ENCODE data around the gene FKRP. TPM values are rescaled to one million over a fixed set of nuclear protein-coding genes. Genes with fewer than 3 reads are reported as not detected.
A peak's percentile ranks its signal among the peaks of the same experiment; 100 is the strongest.

Gene FKRP
- total and polyA plus RNA-seq, 2 donors from 2014 or later, result 11.8 to 20.5 TPM

GRCh38 chr19:46720503-46721239, 25.2 kb upstream of the FKRP start:
- Histone ChIP-seq H3K27me3 (ENCODE audit: control insufficient read depth, insufficient read depth, low read length) (no peaks in the 10 kb centered on the region), H3K9ac (ENCODE audit: low read length in 3 of 3) (no peak overlapping the region), H3K27ac (ENCODE audit: low read depth in 2 of 2, low read length in 2 of 2) (no peak overlapping the region), H3K36me3 (ENCODE audit: control insufficient read depth in 2 of 3, insufficient read depth in 3 of 3, low read length in 3 of 3) (peaks cover 0 to 31% (median 14%) of the 10 kb centered on the region in 3 donors), H3K4me3 (ENCODE audit: low read length in 3 of 3) (no peak overlapping the region), H3K9me3 (ENCODE audit: control insufficient read depth in 2 of 3, insufficient read depth in 1 of 3, low read length in 3 of 3) (no peaks in the 10 kb centered on the region), H3K4me1 (ENCODE audit: control insufficient read depth in 2 of 3, insufficient read depth in 2 of 3, low read depth in 1 of 3, low read length in 3 of 3) (peaks cover 0 to 10% (median under 1%) of the 10 kb centered on the region in 3 donors)
- FAIRE-seq, result no peak
- intact Hi-C loops (cut with DNase I), result no loop called here
- no peak for TF ChIP-seq CTCF (IDR thresholded peaks at IDR 0.05; ENCODE audit: borderline replicate concordance, extremely low read depth, insufficient read depth)
- DNase-seq, result no peak

- FAIRE-seq (no peak), DNase-seq (peak in 2 of 5 donors; percentile 37 to 56)
- Histone ChIP-seq H3K9ac (ENCODE audit: low read length in 3 of 3) (no peak overlapping the region), H3K27ac (ENCODE audit: low read depth in 2 of 2, low read length in 2 of 2) (no peak overlapping the region), H3K9me3 (ENCODE audit: control insufficient read depth in 2 of 3, insufficient read depth in 1 of 3, low read length in 3 of 3) (no peaks in the 10 kb centered on the region), H3K4me1 (ENCODE audit: control insufficient read depth in 2 of 3, insufficient read depth in 2 of 3, low read depth in 1 of 3, low read length in 3 of 3) (peaks cover 0 to 9% (median 0%) of the 10 kb centered on the region in 3 donors), H3K36me3 (ENCODE audit: control insufficient read depth in 2 of 3, insufficient read depth in 3 of 3, low read length in 3 of 3) (peaks cover 0 to 34% (median 18%) of the 10 kb centered on the region in 3 donors), H3K27me3 (ENCODE audit: control insufficient read depth, insufficient read depth, low read length) (no peaks in the 10 kb centered on the region), H3K4me3 (ENCODE audit: low read length in 3 of 3) (no peak overlapping the region)
- intact Hi-C loops (cut with DNase I), result no loop called here
- no peak for TF ChIP-seq CTCF (IDR thresholded peaks at IDR 0.05; ENCODE audit: borderline replicate concordance, extremely low read depth, insufficient read depth)
Observed at GRCh38 chr19:46721269-46722003, 24.4 kb upstream of the FKRP start.

GRCh38 chr19:46722004-46722380, 23.9 kb upstream of the FKRP start:
- intact Hi-C loops (cut with DNase I), result no loop called here
- Histone ChIP-seq H3K9ac (ENCODE audit: low read length in 3 of 3) (no peak overlapping the region), H3K4me3 (ENCODE audit: low read length in 3 of 3) (no peak overlapping the region), H3K4me1 (ENCODE audit: control insufficient read depth in 2 of 3, insufficient read depth in 2 of 3, low read depth in 1 of 3, low read length in 3 of 3) (peaks cover 0 to 9% (median 0%) of the 10 kb centered on the region in 3 donors), H3K36me3 (ENCODE audit: control insufficient read depth in 2 of 3, insufficient read depth in 3 of 3, low read length in 3 of 3) (peaks cover 0 to 35% (median 18%) of the 10 kb centered on the region in 3 donors), H3K9me3 (ENCODE audit: control insufficient read depth in 2 of 3, insufficient read depth in 1 of 3, low read length in 3 of 3) (no peaks in the 10 kb centered on the region), H3K27ac (ENCODE audit: low read depth in 2 of 2, low read length in 2 of 2) (no peak overlapping the region), H3K27me3 (ENCODE audit: control insufficient read depth, insufficient read depth, low read length) (no peaks in the 10 kb centered on the region)
- FAIRE-seq (no peak), DNase-seq (peak in 2 of 5 donors; percentile 42 to 66)
- TF ChIP-seq CTCF (IDR thresholded peaks at IDR 0.05; ENCODE audit: borderline replicate concordance, extremely low read depth, insufficient read depth), result no peak
